ENCODE data around the gene LTA.

LTA gene

GRCh38 chr6:31534521-31535040, 37.5 kb upstream of the LTA start:
- no peak overlapping the region for H3K4me3 ChIP-seq (ENCODE audit: low read length)
- TF ChIP-seq CTCF (conservative IDR thresholded peaks at IDR 0.05; ENCODE audit: low read length): no peak
- no peak for DNase-seq (ENCODE audit: low read depth)

GRCh38 chr6:31535538-31536324, 36.4 kb upstream of the LTA start:
- H3K4me3 ChIP-seq (ENCODE audit: low read length): no peak overlapping the region
- DNase-seq (ENCODE audit: low read depth): no peak
- no peak for TF ChIP-seq CTCF (conservative IDR thresholded peaks at IDR 0.05; ENCODE audit: low read length)

GRCh38 chr6:31538805-31539400, 33.2 kb upstream of the LTA start:
- TF ChIP-seq CTCF (conservative IDR thresholded peaks at IDR 0.05; ENCODE audit: low read length): no peak
- no peak for DNase-seq (ENCODE audit: low read depth)
- H3K4me3 ChIP-seq (ENCODE audit: low read length): peak overlapping the region; percentile 72

GRCh38 chr6:31540640-31541039, 31.4 kb upstream of the LTA start:
- peak overlapping the region; percentile 72 for H3K4me3 ChIP-seq (ENCODE audit: low read length)
- no peak for DNase-seq (ENCODE audit: low read depth)
- no peak for TF ChIP-seq CTCF (conservative IDR thresholded peaks at IDR 0.05; ENCODE audit: low read length)

GRCh38 chr6:31541059-31541657, 30.9 kb upstream of the LTA start:
- TF ChIP-seq CTCF (conservative IDR thresholded peaks at IDR 0.05; ENCODE audit: low read length): no peak
- DNase-seq (ENCODE audit: low read depth): peak; percentile 65
- peak overlapping the region; percentile 72 for H3K4me3 ChIP-seq (ENCODE audit: low read length)

- peak; percentile 97 for DNase-seq (ENCODE audit: low read depth)
- no peak for TF ChIP-seq CTCF (conservative IDR thresholded peaks at IDR 0.05; ENCODE audit: low read length)
- peak within 1 kb of the TSS; percentile 72 for H3K4me3 ChIP-seq (ENCODE audit: low read length)
Observed at GRCh38 chr6:31541658-31542521, 30.2 kb upstream of the LTA start, which contains the start of gene DDX39B. TSS of gene DDX39B (minus strand) at chr6:31542003. CDS start at chr6:31540532, 1,471 bp downstream.
